Measurements from ENCODE around the gene UNC119.

UNC119 gene

GRCh38 chr17:28547096-28547622 is 5.3 kb downstream of the UNC119 start:
- no peak for TF ChIP-seq CTCF (conservative IDR thresholded peaks at IDR 0.05; ENCODE audit: low read depth)
- ChIA-PET POLR2A (ENCODE audit: low non-redundant PET) (no interaction called here), CTCF (interaction anchor here (0.6 to 1.3 kb wide), 8 partner anchors 10 to 588 kb away, joined by 3 to 6 read pairs (median 4); no protein-coding TSS in a partner anchor)
- no peak overlapping the region for H3K27ac ChIP-seq
- no peak for DNase-seq (ENCODE audit: low spot score)

- DNase-seq (ENCODE audit: low spot score), result no peak
- no peak overlapping the region for H3K27ac ChIP-seq
- POLR2A ChIA-PET (ENCODE audit: low non-redundant PET), result no interaction called here
- TF ChIP-seq CTCF (conservative IDR thresholded peaks at IDR 0.05; ENCODE audit: low read depth), result no peak
- CTCF ChIA-PET, result interaction anchor here (0.6 kb wide), 1 partner anchor 48 kb away, joined by 3 read pairs; no protein-coding TSS in a partner anchor
Observed at GRCh38 chr17:28545787-28546415, 6.5 kb downstream of the UNC119 start.

GRCh38 chr17:28545141-28545503 is 7.3 kb downstream of the UNC119 start:
- POLR2A ChIA-PET (ENCODE audit: low non-redundant PET), result no interaction called here
- CTCF ChIA-PET, result no interaction called here
- TF ChIP-seq CTCF (conservative IDR thresholded peaks at IDR 0.05; ENCODE audit: low read depth), result no peak
- no peak overlapping the region for H3K27ac ChIP-seq
- DNase-seq (ENCODE audit: low spot score), result no peak

- POLR2A ChIA-PET (ENCODE audit: low non-redundant PET), result no interaction called here
- DNase-seq (ENCODE audit: low spot score), result no peak
- no peak overlapping the region for H3K27ac ChIP-seq
- CTCF ChIA-PET, result no interaction called here
- TF ChIP-seq CTCF (conservative IDR thresholded peaks at IDR 0.05; ENCODE audit: low read depth), result no peak
Observed at GRCh38 chr17:28544402-28545140, 7.9 kb downstream of the UNC119 start.

GRCh38 chr17:28541439-28541838 is 11.0 kb downstream of the UNC119 start:
- H3K27ac ChIP-seq, result no peak overlapping the region
- no peak for DNase-seq (ENCODE audit: low spot score)
- TF ChIP-seq CTCF (conservative IDR thresholded peaks at IDR 0.05; ENCODE audit: low read depth), result no peak
- POLR2A ChIA-PET (ENCODE audit: low non-redundant PET), result no interaction called here
- CTCF ChIA-PET, result interaction anchor here (0.6 to 1.4 kb wide), 3 partner anchors 47 to 130 kb away, joined by 3 to 9 read pairs (median 3); no protein-coding TSS in a partner anchor

GRCh38 chr17:28540231-28540630 is 12.2 kb downstream of the UNC119 start:
- TF ChIP-seq CTCF (conservative IDR thresholded peaks at IDR 0.05; ENCODE audit: low read depth), result no peak
- ChIA-PET CTCF (interaction anchor here (0.9 to 1.4 kb wide), 4 partner anchors 35 to 46 kb away, joined by 3 to 9 read pairs (median 4); no protein-coding TSS in a partner anchor), POLR2A (ENCODE audit: low non-redundant PET) (no interaction called here)
- no peak overlapping the region for H3K27ac ChIP-seq
- no peak for DNase-seq (ENCODE audit: low spot score)
